Aorta (tissue), 5 donors: ENCODE data around the gene FAM219B. TPM values are rescaled to one million over a fixed set of nuclear protein-coding genes. Genes with fewer than 3 reads are reported as not detected.

ENCODE experiments used
- ATAC-seq: fragments of 200-7000 bp; cut with Tn5 transposase; one replicate; pipeline ENCODE4 v1.9.1; 2022; ENCODE audit warnings: moderate library complexity; ENCODE audit not compliant: low FRiP score
- DNase-seq, 2 donors: peaks; one replicate each; pipeline ENCODE4 v3.0.0-alpha.2; 2020
- H3K27ac ChIP-seq, 2 donors: one replicate each; pipeline ENCODE4 v1.5.1; 2013; ENCODE audit warnings: low read length in 2 of 2, mild to moderate bottlenecking in 2 of 2, moderate library complexity in 2 of 2, control low read depth in 1 of 2, inconsistent platforms in 1 of 2, low read depth in 1 of 2
- H3K27me3 ChIP-seq, 2 donors: one replicate each; pipeline ENCODE4 v1.6.1; 2013; ENCODE audit warnings: control low read depth in 1 of 2, low read length in 1 of 2, mild to moderate bottlenecking in 1 of 2, moderate library complexity in 1 of 2; ENCODE audit not compliant: insufficient read depth in 2 of 2, control insufficient read depth in 1 of 2
- H3K36me3 ChIP-seq, 2 donors: one replicate each; pipeline ENCODE4 v1.6.1; 2013; ENCODE audit warnings: control low read depth in 1 of 2, low read length in 1 of 2, mild to moderate bottlenecking in 1 of 2; ENCODE audit not compliant: insufficient read depth in 2 of 2, control insufficient read depth in 1 of 2
- H3K4me1 ChIP-seq, 2 donors: one replicate each; pipeline ENCODE4 v1.6.1; 2013; ENCODE audit warnings: low read length in 2 of 2, control low read depth in 1 of 2, mild to moderate bottlenecking in 1 of 2, moderate library complexity in 1 of 2; ENCODE audit not compliant: insufficient read depth in 2 of 2, control insufficient read depth in 1 of 2
- H3K4me3 ChIP-seq, 2 donors: one replicate each; pipeline ENCODE4 v1.5.1; 2013; ENCODE audit warnings: low read length in 2 of 2, control low read depth in 1 of 2, mild to moderate bottlenecking in 1 of 2
- H3K9me3 ChIP-seq: one replicate; pipeline ENCODE4 v1.6.1; 2013; ENCODE audit warnings: mild to moderate bottlenecking, low read length; ENCODE audit not compliant: control insufficient read depth
- WGBS, 2 donors: extraction: QIAGEN DNeasy Blood & Tissue Kit; methylation state at CpG; one replicate each; pipeline ENCODE4 v1.1.7; 2013; 5-methylcytosine and 5-hydroxymethylcytosine counted together
- intact Hi-C, 2 donors: fragments of 100-400 bp; cut with DNase I; formaldehyde crosslinking; loops; one replicate each; pipeline versions ENCODE4 v1.14.2 to v1.15.0; 2022
- polyA plus RNA-seq, 2 donors: library from polyadenylated mRNA; stranded (reverse); fragments of 200-250 nt; gene quantifications; one replicate each; pipeline ENCODE4 v1.2.3, GENCODE V29; 2013
- total RNA-seq, 2 donors: library from RNA; stranded (reverse); fragmentation: NEBNext Ultra II Directional; extraction: Animal tissue kit (Norgen Biotek cat#: 25700); gene quantifications; one replicate each; pipeline ENCODE4 v1.2.1, GENCODE V29; 2021
- donor health status: healthy with polysubstance abuse.
- donor health status: Bipolar disorder and iron deficiency.
- donor health status: DM: no; HTN: no; CAD: no.
- donor health status: DM: no; HTN: no; CAD: no.
- donor health status: DM: yes; HTN: yes; CAD: no.

FAM219B gene
- total and polyA plus RNA-seq, 4 donors = 29.6 to 88.4 (median 62.9) TPM

DNA sequence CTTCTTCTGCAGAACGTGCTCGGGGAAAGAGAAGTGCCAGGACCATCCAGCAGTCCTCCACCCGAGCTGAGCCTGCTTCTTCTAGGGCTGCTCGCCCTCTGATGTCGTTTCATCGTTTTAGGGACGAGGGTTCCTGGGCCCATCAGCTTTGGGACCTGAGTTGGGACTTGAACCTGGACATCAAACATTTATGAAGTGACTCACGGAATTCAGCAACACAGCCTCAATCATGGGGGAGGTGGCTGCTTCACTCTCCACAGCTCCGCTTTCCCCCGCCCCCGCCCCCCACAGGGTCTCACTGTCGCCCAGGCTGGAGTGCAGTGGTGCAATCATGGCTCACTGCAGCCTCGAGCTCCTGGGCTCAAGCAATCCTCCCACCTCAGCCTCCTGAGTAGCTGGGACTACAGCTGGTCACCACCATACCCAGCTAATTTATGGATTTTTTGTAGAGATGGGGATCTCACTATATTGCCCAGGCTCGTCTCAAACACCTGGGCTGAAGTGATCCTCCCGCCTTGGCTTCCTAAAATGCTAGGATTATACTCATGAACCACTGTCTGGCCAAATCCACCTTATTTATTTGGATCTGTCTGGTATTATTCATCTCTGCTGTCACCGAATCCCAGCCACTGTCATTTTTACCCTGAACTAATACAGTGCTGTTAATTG, 32.8 kb downstream of the FAM219B start:
- Histone ChIP-seq H3K36me3 (no peaks in the 10 kb centered on the region), H3K27me3 (no peaks in the 10 kb centered on the region), H3K9me3 (no peaks in the 10 kb centered on the region), H3K4me3 (peak overlapping the region in 1 of 2 donors; percentile 21), H3K4me1 (peaks cover 0 to 2% of the 10 kb centered on the region in 2 donors), H3K27ac (no peak overlapping the region)
- WGBS, 2 donors = 23 to 27% methylated on average over 16 of the region's 16 CpGs
- peak; percentile 30 for ATAC-seq
- intact Hi-C loops = loop anchor here in 1 of 2 donors (5.0 kb wide), 1 partner anchor 33 kb away; the partner anchor contains the start of gene FAM219B
- no peak for DNase-seq

DNA sequence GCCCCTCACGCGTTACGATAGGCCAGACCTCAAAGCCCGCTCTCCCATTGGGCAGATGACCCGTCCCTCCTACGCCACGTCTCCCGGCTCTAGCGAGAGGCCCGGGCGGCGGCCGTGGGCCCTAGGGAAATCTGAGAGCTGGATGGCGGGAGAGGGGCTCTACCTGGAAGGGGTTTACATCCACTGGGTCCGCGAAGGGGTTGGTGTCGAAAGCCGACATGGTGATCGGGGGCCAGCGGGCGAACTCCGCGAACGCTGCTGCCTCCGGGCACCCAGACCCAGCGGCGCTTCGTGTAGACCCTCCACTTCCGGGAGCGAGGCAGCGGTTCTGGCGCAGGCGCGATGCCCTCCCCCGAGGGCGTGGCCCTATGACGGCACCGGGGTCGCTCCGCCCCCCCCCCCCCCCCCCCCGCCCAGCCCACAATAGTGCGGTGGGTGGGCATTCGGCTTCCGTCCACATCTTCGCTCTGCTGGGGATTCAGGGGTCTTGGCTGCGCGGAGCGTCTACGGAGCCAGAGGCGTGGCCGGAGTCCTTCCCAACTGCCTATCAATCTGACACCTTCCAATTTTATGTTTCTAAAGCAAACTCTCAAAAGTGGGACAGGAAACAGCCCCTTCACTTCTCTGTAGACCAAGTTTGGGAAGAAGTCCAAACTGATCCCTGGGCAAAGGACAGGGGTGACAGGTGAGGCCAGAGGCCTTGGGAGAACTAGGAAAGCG, 33.5 kb downstream of the FAM219B start, which contains the start of gene SCAMP2:
Gene SCAMP2, minus strand, starts transcription at position 330 of the 720 bp plus-strand sequence. Its CDS starts 110 bp downstream, at position 220.
- peak; percentile 97 for ATAC-seq
- no peaks in the 10 kb centered on the region for H3K27me3 ChIP-seq
- peak; percentile 96 to 98 for DNase-seq
- peaks cover 0 to 2% of the 10 kb centered on the region in 2 donors for H3K4me1 ChIP-seq
- H3K4me3 ChIP-seq = peak within 1 kb of the TSS; percentile 70 to 76
- H3K9me3 ChIP-seq = no peaks in the 10 kb centered on the region
- WGBS, 2 donors = 0 to 1% methylated on average over 28 to 52 of the region's 52 CpGs
- peak within 1 kb of the TSS in 1 of 2 donors; percentile 60 for H3K27ac ChIP-seq
- intact Hi-C loops = loop anchor here in 1 of 2 donors (5.0 kb wide), 1 partner anchor 34 kb away; the partner anchor contains the start of gene FAM219B
- no peaks in the 10 kb centered on the region for H3K36me3 ChIP-seq

DNA sequence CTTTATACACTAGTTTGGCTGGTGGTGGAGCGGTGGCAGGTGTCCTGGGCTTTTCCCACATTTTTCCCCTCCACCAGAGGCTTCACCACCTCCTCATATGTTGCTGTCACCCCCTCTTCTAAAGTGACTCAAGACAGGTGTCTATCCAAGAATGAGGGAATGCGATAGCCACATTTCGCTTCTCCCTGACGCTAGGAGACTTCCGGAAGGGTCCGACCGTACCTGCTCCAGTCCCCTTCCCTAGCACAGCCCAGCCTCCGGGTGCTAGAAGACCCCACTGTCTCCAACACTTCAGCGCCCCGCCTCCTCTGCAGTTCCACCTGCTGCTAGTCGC, 34.0 kb downstream of the FAM219B start:
- intact Hi-C loops = loop anchor here in 1 of 2 donors (5.0 kb wide), 1 partner anchor 35 kb away; the partner anchor contains the start of gene FAM219B
- H3K4me1 ChIP-seq = peaks cover 0 to 2% of the 10 kb centered on the region in 2 donors
- WGBS, 2 donors = 0 to 1% methylated on average over 11 of the region's 11 CpGs

DNA sequence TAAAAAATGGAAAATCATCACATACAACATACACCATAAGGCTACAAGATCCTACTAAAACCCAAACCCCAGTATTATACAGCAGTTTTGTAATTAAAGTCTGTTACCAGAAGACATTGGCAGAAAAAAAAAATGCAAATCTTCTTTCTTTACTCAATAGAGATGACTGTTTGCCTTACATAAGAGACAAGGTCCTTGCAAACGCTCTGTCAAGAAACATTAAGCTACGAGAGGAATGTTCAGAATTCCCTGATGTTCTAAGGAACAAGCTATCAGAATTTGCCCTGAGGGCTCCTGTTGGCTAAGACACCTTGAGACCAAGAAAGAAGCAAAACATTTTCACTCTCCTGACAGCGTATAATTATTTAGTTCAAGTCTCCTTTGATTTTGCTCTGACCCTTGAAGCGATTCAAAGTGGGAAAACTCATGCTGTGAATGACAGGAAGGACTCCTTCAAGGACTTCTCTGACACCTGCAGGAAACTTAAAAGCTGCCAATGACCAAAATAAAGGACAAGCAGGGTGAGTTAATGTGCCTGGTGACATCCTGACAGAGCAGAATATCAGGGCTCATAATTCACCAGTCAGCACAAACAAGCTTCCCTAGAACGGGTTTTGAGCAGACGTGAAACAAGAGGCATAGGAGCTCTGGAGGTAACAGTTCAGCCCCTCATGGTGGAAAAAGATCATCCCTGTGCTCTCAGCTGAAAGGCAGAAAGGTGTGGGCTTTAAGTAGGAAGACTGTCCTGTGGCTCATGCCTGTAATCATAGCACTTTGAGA, 36.0 kb downstream of the FAM219B start:
- ATAC-seq = no peak
- Histone ChIP-seq H3K4me3 (no peak overlapping the region), H3K9me3 (no peaks in the 10 kb centered on the region), H3K27ac (no peak overlapping the region), H3K4me1 (peaks cover 0 to 2% of the 10 kb centered on the region in 2 donors), H3K27me3 (no peaks in the 10 kb centered on the region), H3K36me3 (no peaks in the 10 kb centered on the region)
- WGBS, 2 donors = 41 to 47% methylated on average over 6 of the region's 6 CpGs
- DNase-seq = no peak
- intact Hi-C loops = loop anchor here in 1 of 2 donors (5.0 kb wide), 1 partner anchor 37 kb away; the partner anchor contains the start of gene FAM219B

More for the DNA sequence above, 34.0 kb downstream of the FAM219B start:
- Histone ChIP-seq H3K4me3 (peak overlapping the region; percentile 70 to 76), H3K36me3 (no peaks in the 10 kb centered on the region), H3K27ac (peak overlapping the region in 1 of 2 donors; percentile 60), H3K27me3 (no peaks in the 10 kb centered on the region), H3K9me3 (no peaks in the 10 kb centered on the region)
- ATAC-seq (no peak), DNase-seq (no peak)

DNA sequence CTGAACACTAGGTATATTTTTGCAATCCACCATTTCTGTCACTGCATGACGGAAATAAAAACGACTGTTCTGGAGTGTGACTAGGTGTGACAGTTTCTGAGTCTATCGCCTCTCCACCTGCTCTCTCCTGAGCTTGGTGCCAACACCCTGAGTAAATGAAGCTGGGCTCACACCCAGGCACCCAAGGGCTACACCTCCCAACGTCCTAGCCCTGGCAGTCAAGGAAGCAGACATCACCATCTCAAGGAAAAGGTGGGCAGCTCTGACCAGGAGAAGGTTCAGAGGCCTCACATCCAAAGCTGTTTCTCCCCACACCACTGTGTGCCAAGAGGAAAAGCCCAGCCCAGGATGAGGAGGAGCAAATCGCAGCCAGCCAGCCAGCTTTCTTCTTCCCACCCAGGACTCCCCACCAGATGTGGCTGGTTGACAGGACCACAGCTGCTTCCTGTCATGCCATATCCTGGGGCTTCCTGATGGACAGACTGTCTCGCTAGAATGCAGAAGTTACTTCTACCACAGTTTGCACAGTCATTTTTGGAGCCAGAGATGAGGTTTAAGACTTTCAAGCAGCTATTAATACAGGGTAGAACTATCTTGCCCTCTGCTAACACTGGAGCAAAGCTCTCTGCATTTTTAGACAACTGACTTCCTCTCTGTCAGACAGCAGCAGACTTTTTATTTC, 36.8 kb downstream of the FAM219B start:
- Histone ChIP-seq H3K27ac (peak overlapping the region in 1 of 2 donors; percentile 77), H3K9me3 (no peaks in the 10 kb centered on the region), H3K4me3 (no peak overlapping the region), H3K4me1 (peaks cover 0 to 2% of the 10 kb centered on the region in 2 donors), H3K36me3 (no peaks in the 10 kb centered on the region), H3K27me3 (no peaks in the 10 kb centered on the region)
- 21 to 26% methylated on average over 6 of the region's 6 CpGs for WGBS, 2 donors
- DNase-seq (peak in 1 of 2 donors; percentile 87), ATAC-seq (no peak)
- intact Hi-C loops = loop anchor here in 1 of 2 donors (5.0 kb wide), 1 partner anchor 37 kb away; the partner anchor contains the start of gene FAM219B

DNA sequence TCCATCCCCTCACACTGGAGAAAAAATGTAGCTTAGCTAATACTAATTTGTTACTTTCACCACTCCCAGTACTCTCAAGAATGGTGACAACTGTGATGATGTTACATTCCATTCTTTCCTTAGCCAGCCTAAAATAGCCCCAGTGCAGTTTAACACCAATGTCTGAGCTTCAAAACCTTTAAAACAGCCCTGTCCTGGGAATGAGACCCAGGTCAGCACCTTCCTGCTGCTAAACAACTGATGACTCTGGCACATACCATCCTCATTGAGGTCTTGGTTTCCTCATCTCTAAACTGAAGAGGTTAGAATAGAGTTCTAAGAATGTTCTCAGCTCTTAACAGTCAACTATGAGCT, 37.3 kb downstream of the FAM219B start:
- DNase-seq (no peak), ATAC-seq (no peak)
- Histone ChIP-seq H3K36me3 (no peaks in the 10 kb centered on the region), H3K27me3 (no peaks in the 10 kb centered on the region), H3K4me3 (no peak overlapping the region), H3K27ac (peak overlapping the region in 1 of 2 donors; percentile 20), H3K9me3 (no peaks in the 10 kb centered on the region), H3K4me1 (peaks cover 0 to 2% of the 10 kb centered on the region in 2 donors)
- intact Hi-C loops = no loop called here

DNA sequence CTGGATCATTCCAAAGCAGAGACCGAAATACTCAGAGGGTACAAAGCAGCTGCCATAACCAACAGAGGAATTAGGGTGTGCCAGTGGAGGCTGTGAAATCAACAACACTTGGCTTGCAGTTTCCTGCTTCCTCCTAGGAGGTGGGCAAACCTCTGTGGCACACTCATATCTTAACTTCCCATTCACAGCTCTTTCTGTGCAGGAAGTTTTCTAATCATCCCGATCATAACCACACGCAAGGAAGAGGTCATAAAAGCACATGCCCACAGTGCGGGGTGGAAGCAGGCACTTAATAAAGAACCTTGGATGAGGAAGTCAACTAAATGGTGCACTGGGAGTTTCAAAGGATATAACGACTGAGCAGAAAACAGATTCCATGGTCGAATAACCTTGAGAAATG, 38.6 kb downstream of the FAM219B start:
- intact Hi-C loops = no loop called here
- no peak overlapping the region for H3K4me3 ChIP-seq
- H3K9me3 ChIP-seq = no peaks in the 10 kb centered on the region
- DNase-seq = no peak
- no peaks in the 10 kb centered on the region for H3K27me3 ChIP-seq
- WGBS, 2 donors = 82 to 84% methylated on average over 6 of the region's 6 CpGs
- no peak overlapping the region for H3K27ac ChIP-seq
- ATAC-seq = no peak
- peaks cover 0 to 2% of the 10 kb centered on the region in 2 donors for H3K4me1 ChIP-seq
- H3K36me3 ChIP-seq = no peaks in the 10 kb centered on the region

DNA sequence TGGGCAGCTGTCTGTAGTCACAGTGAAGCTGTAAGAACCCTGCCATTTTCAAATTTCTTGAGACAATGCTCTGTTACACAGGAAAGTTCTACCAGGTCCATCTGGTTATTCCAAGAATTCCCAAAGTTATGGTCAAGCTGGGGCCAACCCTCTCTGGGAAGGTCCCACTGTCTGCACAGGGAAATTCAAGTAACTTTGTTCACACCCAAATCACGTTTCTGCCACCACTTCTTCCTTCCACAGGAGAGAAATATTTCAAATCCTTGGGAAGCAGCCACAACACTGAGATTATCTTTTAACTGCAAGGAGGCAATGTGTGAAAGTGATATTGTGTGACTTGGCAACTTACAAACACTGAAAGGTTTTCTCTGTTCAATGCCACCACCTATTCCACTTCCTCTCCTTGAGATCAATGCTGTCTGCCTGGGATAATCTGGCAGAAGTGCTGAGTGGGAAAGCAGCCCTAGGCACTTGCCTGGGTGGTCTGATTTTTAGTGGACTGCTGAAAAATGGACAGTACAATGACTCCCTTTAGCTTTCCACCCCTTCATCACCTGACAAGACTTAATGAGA, 39.1 kb downstream of the FAM219B start:
- H3K4me1 ChIP-seq = peaks cover 0 to 2% of the 10 kb centered on the region in 2 donors
- DNase-seq (no peak), ATAC-seq (no peak)
- H3K4me3 ChIP-seq = no peak overlapping the region
- H3K27me3 ChIP-seq = no peaks in the 10 kb centered on the region
- H3K36me3 ChIP-seq = no peaks in the 10 kb centered on the region
- 33 to 45% methylated on average over 1 of the region's 1 CpG for WGBS, 2 donors
- no peak overlapping the region for H3K27ac ChIP-seq
- H3K9me3 ChIP-seq = no peaks in the 10 kb centered on the region
- intact Hi-C loops = no loop called here
